Fibroblast of lung (primary cell): ENCODE measurements around the gene UBQLN4. TPM values are rescaled to one million over a fixed set of nuclear protein-coding genes. Genes with fewer than 3 reads are reported as not detected.

Experiments
- DNase-seq, 2 donors: peaks; one replicate each; pipeline versions ENCODE4 v3.0.0 to v3.0.0-alpha.2; 2010; ENCODE audit warnings: low read depth in 2 of 2
- H2AFZ ChIP-seq: 2 replicates; pipeline ENCODE4 v1.5.1; 2012; ENCODE audit warnings: low read length, control low read depth, inconsistent platforms
- H3K27ac ChIP-seq: 2 replicates; pipeline ENCODE4 v1.5.1; 2011; ENCODE audit warnings: low read length, control low read depth; ENCODE audit not compliant: insufficient read depth
- H3K27me3 ChIP-seq: 2 replicates; pipeline ENCODE4 v1.5.1; 2011; ENCODE audit warnings: mild to moderate bottlenecking, low read length; ENCODE audit not compliant: control insufficient read depth, insufficient read depth
- H3K36me3 ChIP-seq: 2 replicates; pipeline ENCODE4 v1.5.1; 2011; ENCODE audit warnings: low read length; ENCODE audit not compliant: control insufficient read depth, insufficient read depth
- H3K4me1 ChIP-seq: 2 replicates; pipeline ENCODE4 v1.5.1; 2011; ENCODE audit warnings: low read length; ENCODE audit not compliant: control insufficient read depth, insufficient read depth; ENCODE audit errors: extremely low read depth
- H3K4me2 ChIP-seq: 2 replicates; pipeline ENCODE4 v1.5.1; 2011; ENCODE audit warnings: low read length, control low read depth; ENCODE audit not compliant: insufficient read depth; ENCODE audit errors: extremely low read depth
- H3K4me3 ChIP-seq, 4 experiments: fragments of 200-600 bp in 1 of 4; sonication (generic) in 1 of 4; replicated peaks in 1 of 4; 2 replicates each; pipeline ENCODE4 v1.5.1; 2011 to 2016; ENCODE audit warnings: low read length in 4 of 4, low read depth in 3 of 4, mild to moderate bottlenecking in 3 of 4, control low read depth in 2 of 4, inconsistent platforms in 1 of 4, mixed read lengths in 1 of 4; ENCODE audit not compliant: insufficient read depth in 1 of 4; ENCODE audit errors: control extremely low read depth in 1 of 4
- H3K79me2 ChIP-seq: 2 replicates; pipeline ENCODE4 v1.5.1; 2012; ENCODE audit warnings: mild to moderate bottlenecking, low read length, inconsistent platforms; ENCODE audit not compliant: control insufficient read depth, insufficient read depth
- H3K9ac ChIP-seq: 2 replicates; pipeline ENCODE4 v1.5.1; 2011; ENCODE audit warnings: mild to moderate bottlenecking, low read length, control low read depth; ENCODE audit not compliant: insufficient read depth
- H3K9me3 ChIP-seq: 2 replicates; pipeline ENCODE4 v1.5.1; 2012; ENCODE audit warnings: low read depth, low read length; ENCODE audit not compliant: control insufficient read depth, insufficient read depth
- H4K20me1 ChIP-seq: 2 replicates; pipeline ENCODE4 v1.5.1; 2011; ENCODE audit warnings: low read length; ENCODE audit not compliant: control insufficient read depth, insufficient read depth; ENCODE audit errors: extremely low read depth
- CTCF ChIP-seq, 2 donors: IDR thresholded peaks in 1 of 2; conservative IDR thresholded peaks in 1 of 2; 1 replicate in 1 of 2; 2 replicates in 1 of 2; pipeline ENCODE4 v1.5.1; 2011 to 2012; ENCODE audit warnings: low read length in 2 of 2, control low read depth in 1 of 2, inconsistent platforms in 1 of 2, low read depth in 1 of 2, mild to moderate bottlenecking in 1 of 2
- EZH2 ChIP-seq: IDR thresholded peaks from 2 replicates; pipeline ENCODE4 v1.5.1; 2012; ENCODE audit warnings: low read length, control low read depth, mild to moderate bottlenecking; ENCODE audit errors: missing control alignments
- polyA plus RNA-seq, 2 donors: library from polyadenylated mRNA; depleted of rRNA in 1 of 2; stranded (reverse) in 1 of 2; unstranded in 1 of 2; fragments of >200 nt; gene quantifications; 2 replicates each; pipeline ENCODE4 v1.2.1, GENCODE V29; 2011 to 2012; ENCODE audit warnings: missing spikeins in 1 of 2
- total RNA-seq: library from RNA; depleted of rRNA; stranded (reverse); fragments of >200 nt; gene quantifications from 2 replicates; pipeline ENCODE4 v1.2.1, GENCODE V29; 2014

The UBQLN4 gene
- total and polyA plus RNA-seq, 2 donors (not counting 1 experiment from before 2014, with no cell fraction given), result 11.1 to 12.5 TPM

- Histone ChIP-seq H3K27me3 (no peaks in the 10 kb centered on the region), H3K4me2 (no peak overlapping the region), H3K4me1 (peaks cover 3% of the 10 kb centered on the region), H4K20me1 (no peaks in the 10 kb centered on the region), H3K9me3 (no peaks in the 10 kb centered on the region), H3K9ac (no peak overlapping the region), H3K27ac (no peak overlapping the region), H2AFZ (no peak overlapping the region), H3K36me3 (no peaks in the 10 kb centered on the region), H3K4me3 (no peak overlapping the region), H3K79me2 (no peaks in the 10 kb centered on the region)
- no peak for DNase-seq
- no peak for TF ChIP-seq CTCF (conservative IDR thresholded peaks at IDR 0.05 in 1 of 2, IDR thresholded peaks at IDR 0.05 in 1 of 2; ENCODE audit: low read depth in 1 of 2, low read length in 2 of 2)
- TF ChIP-seq EZH2, result no peak
These were observed 38.0 kb upstream of the UBQLN4 start for GRCh38 chr1:156091610-156092009.

GRCh38 chr1:156090840-156091188, 37.2 kb upstream of the UBQLN4 start:
- Histone ChIP-seq H3K4me3 (no peak overlapping the region), H3K36me3 (no peaks in the 10 kb centered on the region), H3K4me1 (peaks cover 3% of the 10 kb centered on the region), H3K9ac (no peak overlapping the region), H4K20me1 (no peaks in the 10 kb centered on the region), H2AFZ (no peak overlapping the region), H3K27me3 (no peaks in the 10 kb centered on the region), H3K27ac (no peak overlapping the region), H3K9me3 (no peaks in the 10 kb centered on the region), H3K4me2 (no peak overlapping the region), H3K79me2 (no peaks in the 10 kb centered on the region)
- peak; percentile 61 to 78 for DNase-seq
- peak; percentile 63 to 69 for TF ChIP-seq CTCF (conservative IDR thresholded peaks at IDR 0.05 in 1 of 2, IDR thresholded peaks at IDR 0.05 in 1 of 2; ENCODE audit: low read depth in 1 of 2, low read length in 2 of 2)
- TF ChIP-seq EZH2, result no peak

DNA sequence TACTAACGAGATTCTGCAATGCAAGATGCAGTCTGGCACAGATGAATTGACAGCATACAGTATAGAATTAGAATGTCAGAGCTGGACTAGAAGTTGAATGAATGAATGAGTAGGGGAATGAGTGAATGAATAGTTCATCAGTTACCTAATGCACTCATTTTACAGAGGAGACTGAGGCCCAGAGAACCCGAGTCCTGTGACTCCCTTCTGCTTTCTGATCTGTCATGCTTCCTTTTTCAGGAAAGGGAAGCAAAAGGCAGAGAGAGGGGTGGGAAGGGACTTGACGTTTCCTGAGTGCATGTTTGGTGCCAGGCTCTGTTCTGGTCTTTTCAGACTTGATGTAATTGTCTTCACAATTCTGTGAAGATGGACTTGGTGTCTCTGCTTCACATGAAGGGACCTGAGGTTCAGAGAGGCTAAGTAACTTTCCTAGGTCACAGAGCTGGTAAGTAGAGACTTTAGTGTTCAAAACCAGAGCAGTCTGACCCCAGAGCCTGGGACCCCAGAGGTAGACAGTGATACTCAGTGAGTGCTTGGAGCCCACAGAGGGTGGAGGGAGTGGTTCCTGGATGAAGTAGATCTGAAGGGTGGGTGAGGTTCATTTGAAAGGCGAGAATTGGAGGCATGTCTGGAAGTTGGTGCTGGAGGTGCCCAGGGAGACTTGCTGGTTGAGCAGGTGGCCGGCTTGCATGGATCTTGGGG, 36.7 kb upstream of the UBQLN4 start:
- H4K20me1 ChIP-seq, result no peaks in the 10 kb centered on the region
- no peak overlapping the region for H3K4me2 ChIP-seq

More for the DNA sequence above, 36.7 kb upstream of the UBQLN4 start:
- Histone ChIP-seq H3K27ac (no peak overlapping the region), H3K4me3 (no peak overlapping the region), H3K27me3 (no peaks in the 10 kb centered on the region), H3K4me1 (peaks cover 3% of the 10 kb centered on the region), H3K79me2 (no peaks in the 10 kb centered on the region), H3K36me3 (no peaks in the 10 kb centered on the region), H2AFZ (no peak overlapping the region), H3K9ac (no peak overlapping the region), H3K9me3 (no peaks in the 10 kb centered on the region)
- no peak for DNase-seq
- no peak for TF ChIP-seq CTCF (conservative IDR thresholded peaks at IDR 0.05 in 1 of 2, IDR thresholded peaks at IDR 0.05 in 1 of 2; ENCODE audit: low read depth in 1 of 2, low read length in 2 of 2)
- no peak for TF ChIP-seq EZH2
